ENCODE data around the gene LYRM2.

The LYRM2 gene

DNA sequence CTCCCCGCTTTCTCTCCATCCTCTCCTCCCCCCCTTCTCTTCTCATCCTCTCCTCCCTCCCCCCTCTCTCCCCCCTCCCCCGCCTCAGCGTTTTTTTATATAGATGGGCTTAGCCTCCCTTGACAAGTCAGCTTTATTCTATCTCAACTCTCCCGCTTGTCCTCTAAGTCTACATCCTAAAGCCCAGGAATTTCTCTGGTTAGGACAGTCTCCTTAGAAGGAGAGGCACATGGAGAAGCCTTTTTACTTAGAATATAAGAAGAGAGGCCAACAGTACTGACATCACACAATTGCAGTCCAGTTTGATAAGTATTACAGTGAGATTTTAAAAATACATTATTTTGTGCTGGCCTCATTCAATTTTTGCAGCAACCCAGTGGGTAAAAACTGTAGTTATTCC is 83.5 kb downstream of the LYRM2 start:
- no peak for DNase-seq (ENCODE audit: low spot score)

DNA sequence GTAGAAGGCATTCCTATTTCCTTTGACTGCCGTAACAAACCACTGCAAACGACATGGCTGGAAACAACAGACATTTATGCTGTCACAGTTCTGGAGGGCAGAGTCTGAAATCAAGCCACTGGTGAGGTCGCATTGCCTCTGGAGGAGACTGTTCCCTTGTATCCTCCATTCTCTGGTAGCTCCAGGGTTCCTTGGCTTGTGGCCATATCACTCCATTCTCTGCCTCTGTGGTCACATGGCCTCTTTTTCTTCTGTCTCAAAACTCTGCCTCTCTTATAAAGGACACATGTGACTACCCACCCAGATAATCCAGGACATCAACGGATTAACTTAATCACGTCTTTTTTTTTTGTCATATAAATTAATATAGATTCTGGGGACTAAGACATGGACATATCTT is 84.4 kb downstream of the LYRM2 start:
- no peak for DNase-seq (ENCODE audit: low spot score)

GRCh38 chr6:89553431-89553830 is 85.1 kb downstream of the LYRM2 start:
- no peak for DNase-seq (ENCODE audit: low spot score)

DNA sequence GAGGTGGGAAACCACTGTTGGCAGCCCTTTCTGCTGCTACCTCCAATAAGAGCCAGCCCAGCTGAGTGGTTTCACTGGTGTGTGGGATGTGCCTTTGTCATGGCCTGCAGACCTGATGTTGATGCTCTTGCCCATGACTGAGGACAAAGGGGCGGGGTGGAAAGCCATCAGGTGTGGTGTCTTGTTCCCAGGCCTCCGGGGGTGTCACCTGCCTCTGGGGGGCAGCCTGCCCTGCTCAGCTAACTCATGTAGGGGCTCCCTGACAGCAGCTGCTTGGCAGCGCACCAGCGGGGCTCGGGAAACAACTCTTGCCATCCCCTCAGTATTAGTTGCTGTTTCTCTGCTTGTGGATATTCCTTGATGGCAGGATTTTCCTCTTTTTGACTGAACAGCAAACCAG is 91.3 kb downstream of the LYRM2 start:
- no peak for DNase-seq (ENCODE audit: low spot score)

- no peak for DNase-seq (ENCODE audit: low spot score)
Measured at GRCh38 chr6:89542866-89543265, 95.7 kb downstream of the LYRM2 start.

- no peak for DNase-seq (ENCODE audit: low spot score)
Measured at GRCh38 chr6:89542081-89542857, 96.3 kb downstream of the LYRM2 start.

- DNase-seq (ENCODE audit: low spot score) = no peak
Measured at GRCh38 chr6:89539779-89540178, 98.8 kb downstream of the LYRM2 start.

GRCh38 chr6:89536231-89536630 is 102.3 kb downstream of the LYRM2 start:
- no peak for DNase-seq (ENCODE audit: low spot score)

GRCh38 chr6:89530982-89531381 is 107.6 kb downstream of the LYRM2 start:
- DNase-seq (ENCODE audit: low spot score) = no peak

DNA sequence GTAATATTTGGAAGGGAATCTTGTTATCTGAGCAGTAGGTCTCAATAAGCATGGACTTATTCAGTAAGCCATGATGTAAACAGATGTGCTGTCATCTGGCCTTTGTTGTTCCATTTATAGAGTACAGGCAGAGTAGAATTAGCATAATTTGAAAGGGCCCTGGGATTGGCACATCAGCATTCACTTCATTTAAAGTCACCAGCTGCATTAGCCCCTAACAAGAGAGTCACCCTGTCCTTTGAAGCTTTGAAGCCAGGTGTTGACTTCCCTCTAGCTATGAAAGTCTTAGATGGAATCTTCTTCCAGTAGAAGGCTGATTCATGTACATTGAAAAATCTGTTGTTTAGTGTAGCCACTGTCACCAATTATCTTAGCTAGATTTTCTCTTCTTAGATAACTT is 109.7 kb downstream of the LYRM2 start:
- no peak for DNase-seq (ENCODE audit: low spot score)

DNA sequence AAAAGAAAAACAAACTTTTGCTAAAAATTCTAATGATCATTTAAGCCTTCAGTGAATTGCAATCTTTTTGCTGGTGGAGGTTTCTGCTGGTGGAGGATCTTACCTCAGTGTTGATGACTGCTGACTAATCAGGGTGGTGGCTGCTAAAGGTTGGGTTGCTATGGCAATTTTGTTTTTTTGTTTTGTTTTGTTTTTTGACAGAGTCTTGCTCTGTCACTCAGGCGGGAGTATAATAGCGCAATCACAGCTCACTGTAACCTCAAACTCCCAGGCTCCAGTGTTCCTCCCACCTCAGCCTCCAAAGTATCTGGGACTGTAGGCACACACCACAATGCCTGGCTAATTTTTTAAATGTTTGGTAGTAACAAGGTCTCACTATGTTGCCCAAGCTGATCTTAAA is 110.9 kb downstream of the LYRM2 start:
- DNase-seq (ENCODE audit: low spot score) = no peak

GRCh38 chr6:89526563-89526869 is 112.0 kb downstream of the LYRM2 start:
- no peak for DNase-seq (ENCODE audit: low spot score)

DNA sequence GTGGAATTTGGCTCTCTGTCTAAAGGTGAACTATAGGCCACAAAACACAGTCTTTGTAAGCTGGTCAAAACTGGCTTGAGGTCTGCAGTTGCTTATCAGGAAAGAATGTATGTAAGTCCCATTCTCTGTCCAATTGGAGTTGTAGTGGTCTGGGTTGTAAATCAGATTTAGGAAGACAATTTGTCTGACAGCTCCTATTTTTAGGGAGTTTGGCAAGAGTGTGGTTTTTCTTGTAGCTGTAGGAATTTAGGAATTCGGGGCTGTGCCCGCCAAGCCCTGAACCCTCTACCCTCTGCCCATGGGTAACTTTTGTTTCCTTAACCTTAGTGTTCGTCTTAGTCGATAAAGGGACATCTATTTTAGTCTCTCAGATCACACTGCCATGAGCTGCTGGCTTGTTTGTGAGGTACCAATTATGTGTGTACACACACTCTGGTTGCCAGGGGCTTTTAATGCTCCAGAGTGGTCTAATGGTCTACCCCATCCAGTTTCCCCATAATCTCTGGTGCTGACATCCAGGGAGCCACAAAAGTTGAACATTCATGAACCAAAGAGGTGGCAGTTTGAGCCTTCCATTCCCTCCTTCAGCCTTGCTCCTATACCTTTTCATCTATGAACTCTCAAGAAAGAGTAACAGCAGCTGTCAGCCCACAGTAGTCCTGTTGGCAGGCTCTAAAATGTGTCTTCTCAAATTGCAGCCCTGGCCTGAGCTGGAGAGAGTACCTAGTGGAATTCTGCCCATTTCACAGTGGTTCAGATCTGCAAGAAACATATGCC is 112.6 kb downstream of the LYRM2 start:
- DNase-seq (ENCODE audit: low spot score) = no peak

GRCh38 chr6:89522778-89523177 is 115.8 kb downstream of the LYRM2 start:
- no peak for DNase-seq (ENCODE audit: low spot score)

GRCh38 chr6:89520736-89521135 is 117.8 kb downstream of the LYRM2 start:
- DNase-seq (ENCODE audit: low spot score) = no peak

DNA sequence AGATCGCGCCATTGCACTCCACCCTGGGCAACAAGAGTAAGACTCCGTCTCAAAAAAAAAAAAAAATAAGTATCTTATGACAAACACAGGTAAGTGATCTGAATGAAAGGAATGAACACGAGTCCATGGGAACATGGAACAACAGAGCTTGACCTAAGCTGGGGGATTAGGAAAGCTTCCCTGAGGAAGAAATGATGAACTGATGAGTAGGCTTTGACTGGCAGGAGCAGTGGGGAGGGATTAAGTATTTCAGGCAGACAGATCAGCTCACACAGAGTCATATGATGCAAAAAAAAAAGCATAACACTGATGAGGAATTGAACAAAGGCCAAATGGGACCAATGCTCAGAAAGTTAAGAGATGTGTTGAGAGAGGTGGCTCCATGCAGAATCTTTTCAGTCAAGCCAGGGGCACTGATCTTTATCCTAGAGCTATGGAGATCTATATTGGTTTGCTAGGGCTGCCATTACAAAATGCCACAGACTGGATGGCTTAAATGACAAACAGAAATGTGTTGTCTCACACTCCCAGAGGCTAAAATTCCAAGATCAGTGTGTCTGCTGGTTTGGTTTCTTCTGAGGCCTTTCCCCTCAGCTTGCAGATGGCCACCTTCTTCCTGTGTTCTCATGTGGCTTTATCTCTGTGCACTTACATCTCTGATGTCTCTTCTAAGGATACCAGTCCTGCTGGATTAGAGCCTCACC is 120.0 kb downstream of the LYRM2 start:
- DNase-seq (ENCODE audit: low spot score) = no peak

Data from AG08396 (cell line).